Tibial nerve (tissue), 4 donors: Measurements from ENCODE around the gene HEG1. TPM values are rescaled to one million over a fixed set of nuclear protein-coding genes. Genes with fewer than 3 reads are reported as not detected.
A peak's percentile ranks its signal among the peaks of the same experiment; 100 is the strongest.

Experiments used
- DNase-seq, 2 donors: peaks; one replicate each; pipeline ENCODE4 v3.0.0-alpha.2; 2019; ENCODE audit warnings: low spot score in 2 of 2
- H3K27ac ChIP-seq, 4 donors: fragments of 200-600 bp; sonication (generic) in 3 of 4; one replicate each; pipeline ENCODE4 v1.5.1; 2017 to 2019; ENCODE audit warnings: mild to moderate bottlenecking in 1 of 4
- H3K27me3 ChIP-seq, 2 donors: fragments of 200-600 bp; sonication (generic) in 1 of 2; one replicate each; pipeline versions ENCODE4 v1.5.1 to v1.6.0; 2017 to 2019
- H3K36me3 ChIP-seq, 3 donors: fragments of 200-600 bp; sonication (generic); one replicate each; pipeline ENCODE4 v1.5.1; 2018 to 2019
- H3K4me1 ChIP-seq, 4 donors: fragments of 200-600 bp; sonication (generic) in 3 of 4; one replicate each; pipeline ENCODE4 v1.5.1; 2017 to 2019
- H3K4me3 ChIP-seq, 4 donors: fragments of 200-600 bp; sonication (generic) in 3 of 4; one replicate each; pipeline ENCODE4 v1.5.1; 2017 to 2019; ENCODE audit warnings: mild to moderate bottlenecking in 1 of 4, moderate library complexity in 1 of 4
- H3K9me3 ChIP-seq, 4 donors: fragments of 200-600 bp; sonication (generic) in 3 of 4; one replicate each; pipeline ENCODE4 v1.5.1; 2017 to 2019
- EP300 ChIP-seq, 2 donors: sonication (generic); formaldehyde crosslinking; IDR thresholded peaks; one replicate each; pipeline ENCODE4 v1.6.1; 2017; ENCODE audit warnings: antibody characterized with exemption in 2 of 2, mild to moderate bottlenecking in 1 of 2
- POLR2A ChIP-seq, 2 donors: fragments of 450-650 bp; IDR thresholded peaks; one replicate each; pipeline ENCODE4 v1.6.1; 2017; ENCODE audit warnings: antibody characterized with exemption in 2 of 2, mild to moderate bottlenecking in 2 of 2, moderate library complexity in 2 of 2
- WGBS, 2 donors: methylation state at CpG; one replicate each; pipeline ENCODE4 v1.1.5; 2018; 5-methylcytosine and 5-hydroxymethylcytosine counted together
- total RNA-seq, 4 donors: library from RNA; depleted of rRNA; stranded (reverse); fragments of >200 nt; gene quantifications; one replicate each; pipeline ENCODE4 v1.1.0, GENCODE V29; 2016
- TF ChIP-seq, protein P1 (sequence below), 5 experiments: fragments of 200-600 bp in 3 of 5; fragments of 450-650 bp in 2 of 5; sonication (generic) in 3 of 5; IDR thresholded peaks; one replicate each; pipeline ENCODE4 v1.5.1; 2016 to 2019; ENCODE audit warnings: antibody characterized with exemption in 5 of 5, mild to moderate bottlenecking in 3 of 5, moderate library complexity in 2 of 5

Gene HEG1
- total RNA-seq, 4 donors from 2014 or later = 26.8 to 59.1 (median 42.5) TPM

DNA sequence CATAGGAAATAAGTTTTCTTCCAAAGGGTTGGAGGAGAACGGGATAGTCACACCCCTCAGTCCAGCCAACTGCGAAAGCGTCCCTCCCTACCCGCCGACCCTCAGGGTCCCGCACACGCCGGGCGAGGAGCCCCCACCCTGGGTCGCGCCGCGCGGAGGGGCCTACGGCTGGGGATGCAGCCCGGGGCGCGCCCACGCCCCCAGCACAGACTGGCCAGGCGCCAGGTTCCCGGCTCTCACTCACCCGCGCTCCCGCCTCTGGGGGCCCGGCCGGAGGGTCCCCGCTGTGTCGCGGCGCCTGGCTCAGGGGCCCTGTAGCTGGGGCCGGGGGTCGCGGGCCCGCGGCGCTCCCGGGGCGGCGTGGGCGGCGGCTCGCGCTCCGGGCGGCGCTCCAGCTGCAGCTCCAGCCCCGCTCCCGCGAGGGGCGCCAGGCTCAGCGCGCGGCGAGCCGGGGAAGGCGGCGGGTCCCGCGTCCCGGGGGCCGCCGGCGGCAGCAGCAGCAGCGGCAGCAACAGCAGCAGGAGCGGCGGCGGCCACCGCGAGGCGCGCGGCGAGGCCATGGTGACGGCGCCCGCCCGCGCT is 375 bp downstream of the HEG1 start:
- no peaks in the 10 kb centered on the region for H3K36me3 ChIP-seq
- H3K4me3 ChIP-seq = peak overlapping the region; percentile 61 to 84 (median 74)
- WGBS, 2 donors = 0% methylated on average over 17 to 34 of the region's 78 CpGs
- no peak for DNase-seq
- H3K4me1 ChIP-seq = peaks cover 0 to 55% (median 24%) of the 10 kb centered on the region in 4 donors
- H3K27me3 ChIP-seq = no peaks in the 10 kb centered on the region
- H3K9me3 ChIP-seq = no peaks in the 10 kb centered on the region
- TF ChIP-seq, protein P1, sequence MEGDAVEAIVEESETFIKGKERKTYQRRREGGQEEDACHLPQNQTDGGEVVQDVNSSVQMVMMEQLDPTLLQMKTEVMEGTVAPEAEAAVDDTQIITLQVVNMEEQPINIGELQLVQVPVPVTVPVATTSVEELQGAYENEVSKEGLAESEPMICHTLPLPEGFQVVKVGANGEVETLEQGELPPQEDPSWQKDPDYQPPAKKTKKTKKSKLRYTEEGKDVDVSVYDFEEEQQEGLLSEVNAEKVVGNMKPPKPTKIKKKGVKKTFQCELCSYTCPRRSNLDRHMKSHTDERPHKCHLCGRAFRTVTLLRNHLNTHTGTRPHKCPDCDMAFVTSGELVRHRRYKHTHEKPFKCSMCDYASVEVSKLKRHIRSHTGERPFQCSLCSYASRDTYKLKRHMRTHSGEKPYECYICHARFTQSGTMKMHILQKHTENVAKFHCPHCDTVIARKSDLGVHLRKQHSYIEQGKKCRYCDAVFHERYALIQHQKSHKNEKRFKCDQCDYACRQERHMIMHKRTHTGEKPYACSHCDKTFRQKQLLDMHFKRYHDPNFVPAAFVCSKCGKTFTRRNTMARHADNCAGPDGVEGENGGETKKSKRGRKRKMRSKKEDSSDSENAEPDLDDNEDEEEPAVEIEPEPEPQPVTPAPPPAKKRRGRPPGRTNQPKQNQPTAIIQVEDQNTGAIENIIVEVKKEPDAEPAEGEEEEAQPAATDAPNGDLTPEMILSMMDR (IDR thresholded peaks at IDR 0.05) = no peak
- TF ChIP-seq POLR2A (IDR thresholded peaks at IDR 0.05) = no peak
- TF ChIP-seq EP300 (IDR thresholded peaks at IDR 0.05) = no peak
- peak overlapping the region; percentile 62 to 96 (median 90) for H3K27ac ChIP-seq

DNA sequence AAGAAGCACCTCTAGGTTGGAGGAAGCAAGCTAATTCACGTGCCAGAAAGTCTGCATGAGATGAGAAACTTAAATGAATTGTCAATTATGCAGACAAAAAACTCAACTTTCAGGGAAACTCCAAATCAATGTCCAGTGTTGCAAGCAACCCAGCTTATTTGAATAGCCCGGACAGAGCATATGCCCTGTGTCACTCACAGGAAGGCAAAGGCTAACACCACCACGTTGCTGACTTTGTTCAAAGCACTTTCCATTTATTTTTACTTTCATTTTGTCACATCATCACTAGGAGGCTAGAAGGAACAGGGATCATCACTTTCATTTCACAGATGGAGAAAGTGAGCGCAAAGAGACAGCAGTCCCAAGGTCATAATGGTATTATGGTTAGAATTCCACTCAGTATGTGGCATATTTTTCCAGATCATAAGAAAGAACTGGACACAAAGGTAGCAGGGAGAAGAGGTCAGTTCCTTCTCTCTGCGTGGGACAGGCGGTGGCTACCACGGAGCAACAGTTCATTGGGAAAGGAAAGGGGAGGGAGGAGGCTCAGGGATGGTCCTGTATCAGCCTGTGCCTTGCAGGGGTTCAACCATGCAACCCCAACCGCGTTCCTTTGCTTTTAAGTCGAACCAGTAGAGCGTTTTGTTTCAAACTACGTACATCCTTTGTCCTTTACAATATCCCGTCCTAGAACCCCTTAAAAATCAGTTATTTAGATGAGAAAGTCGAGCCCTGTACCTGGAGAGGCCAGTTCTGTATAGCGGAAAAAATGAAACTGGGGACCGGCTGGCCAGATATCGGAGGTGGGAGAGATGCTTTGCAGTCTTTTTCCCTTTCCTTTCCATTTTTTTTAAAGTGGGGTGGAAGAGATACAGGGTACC is 1.1 kb downstream of the HEG1 start:
- 2 to 3% methylated on average over 17 of the region's 17 CpGs for WGBS, 2 donors
- peaks cover 0 to 59% (median 24%) of the 10 kb centered on the region in 4 donors for H3K4me1 ChIP-seq
- H3K4me3 ChIP-seq = peak overlapping the region; percentile 61 to 84 (median 74)
- H3K27ac ChIP-seq = peak overlapping the region; percentile 62 to 96 (median 90)
- H3K36me3 ChIP-seq = no peaks in the 10 kb centered on the region
- no peaks in the 10 kb centered on the region for H3K27me3 ChIP-seq
- no peaks in the 10 kb centered on the region for H3K9me3 ChIP-seq
- DNase-seq = peak in 1 of 2 donors; percentile 46
- TF ChIP-seq POLR2A (IDR thresholded peaks at IDR 0.05) (peak; percentile 14 to 28), EP300 (IDR thresholded peaks at IDR 0.05) (peak in 1 of 2 donors; percentile 63)
- TF ChIP-seq, protein P1 (IDR thresholded peaks at IDR 0.05) = peak in 2 of 5 experiments; percentile 30 to 47

DNA sequence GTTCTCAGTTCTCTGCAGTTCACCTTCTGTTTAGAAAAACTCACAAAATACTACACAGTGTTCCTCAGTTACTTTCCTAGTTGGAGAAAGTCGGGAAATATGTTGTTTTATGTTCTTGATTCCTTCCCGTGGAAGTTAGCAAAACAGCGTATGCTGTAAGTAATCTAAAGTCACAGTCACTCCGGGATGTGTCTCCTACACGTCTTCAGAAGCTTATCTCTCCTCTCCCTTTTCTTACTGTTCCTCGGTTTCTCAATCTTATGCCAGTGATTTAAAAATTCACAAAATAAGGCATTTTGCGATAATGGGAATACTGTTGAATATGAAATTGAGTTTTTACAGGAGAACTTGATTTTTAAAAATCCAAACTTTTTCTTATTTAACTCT is 1.7 kb downstream of the HEG1 start:
- Histone ChIP-seq H3K27ac (peak overlapping the region; percentile 62 to 96 (median 90)), H3K27me3 (no peaks in the 10 kb centered on the region), H3K4me3 (peak overlapping the region; percentile 61 to 84 (median 74)), H3K36me3 (no peaks in the 10 kb centered on the region), H3K4me1 (peaks cover 0 to 60% (median 24%) of the 10 kb centered on the region in 4 donors), H3K9me3 (no peaks in the 10 kb centered on the region)
- WGBS, 2 donors = 58 to 65% methylated on average over 7 of the region's 7 CpGs
- TF ChIP-seq, protein P1 (IDR thresholded peaks at IDR 0.05) = no peak
- TF ChIP-seq EP300 (IDR thresholded peaks at IDR 0.05) (no peak), POLR2A (IDR thresholded peaks at IDR 0.05) (no peak)
- DNase-seq = no peak

DNA sequence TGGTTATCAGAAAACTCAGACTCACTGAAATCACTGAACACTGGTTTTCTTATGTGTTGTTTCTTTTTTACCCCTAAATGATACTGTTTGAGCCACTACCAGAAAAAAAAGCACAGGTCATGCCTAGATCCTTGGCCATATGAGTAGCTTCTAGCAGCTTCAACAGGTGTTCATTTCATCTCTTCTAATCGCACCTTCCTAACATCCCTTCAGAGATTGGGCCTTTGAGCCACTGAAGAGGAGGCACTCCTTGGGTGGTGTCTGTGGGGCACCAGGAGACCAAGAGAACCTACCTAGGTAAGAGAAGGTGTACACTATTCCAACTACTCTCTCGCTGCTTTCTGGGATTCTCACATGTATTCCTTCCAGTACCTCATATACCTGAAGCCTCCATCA is 2.5 kb downstream of the HEG1 start:
- peaks cover 0 to 66% (median 24%) of the 10 kb centered on the region in 4 donors for H3K4me1 ChIP-seq
- H3K9me3 ChIP-seq = no peaks in the 10 kb centered on the region
- WGBS, 2 donors = 86 to 93% methylated on average over 2 of the region's 2 CpGs

More for the DNA sequence above, 2.5 kb downstream of the HEG1 start:
- H3K27ac ChIP-seq = peak overlapping the region; percentile 11 to 96 (median 90)
- H3K4me3 ChIP-seq = peak overlapping the region in 1 of 4 donors; percentile 83
- no peak for DNase-seq
- no peaks in the 10 kb centered on the region for H3K27me3 ChIP-seq
- no peaks in the 10 kb centered on the region for H3K36me3 ChIP-seq
- TF ChIP-seq, protein P1 (IDR thresholded peaks at IDR 0.05) = no peak
- TF ChIP-seq POLR2A (IDR thresholded peaks at IDR 0.05) (no peak), EP300 (IDR thresholded peaks at IDR 0.05) (no peak)
